Naive thymus-derived CD8-positive, alpha-beta T cell (primary cell): ENCODE results near the gene MAD1L1. TPM values are rescaled to one million over a fixed set of nuclear protein-coding genes. Genes with fewer than 3 reads are reported as not detected.

Experiments used
- ATAC-seq, 2 donors: fragments of 150-1000 bp; cut with Tn5 transposase in 1 of 2; sonication (Bioruptor Pico), chemical (Tn5 transposase) in 1 of 2; 1 replicate in 1 of 2; 2 replicates in 1 of 2; pipeline ENCODE4 v1.10.0; 2021; ENCODE audit warnings: mild to moderate bottlenecking in 2 of 2, moderate library complexity in 2 of 2
- POLR2A ChIA-PET: fragments of 350-600 bp; sonication (Branson Sonifier 250); formaldehyde crosslinking; loops from one replicate; lab custom pipeline; 2021; ENCODE audit warnings: antibody characterized with exemption; lab: Charles Lee
- DNase-seq, 10 donors: peaks; one replicate each; pipeline versions ENCODE4 v3.0.0 to v3.0.0-alpha.2; 2020 to 2022
- H3K27ac Mint-ChIP-seq, 10 donors: one replicate each; pipeline ENCODE4 v1.8.0; 2020 to 2022; ENCODE audit warnings: mild to moderate bottlenecking in 10 of 10, mixed read lengths in 10 of 10, moderate library complexity in 4 of 10, inconsistent platforms in 1 of 10
- H3K27me3 Mint-ChIP-seq, 5 donors: one replicate each; pipeline ENCODE4 v1.8.0; 2021 to 2022; ENCODE audit warnings: mixed read lengths in 5 of 5
- H3K36me3 Mint-ChIP-seq, 3 donors: one replicate each; pipeline ENCODE4 v1.8.0; 2020 to 2022; ENCODE audit warnings: mixed read lengths in 3 of 3, mild to moderate bottlenecking in 2 of 3, inconsistent platforms in 1 of 3
- H3K4me1 Mint-ChIP-seq, 4 donors: one replicate each; pipeline ENCODE4 v1.8.0; 2021 to 2022; ENCODE audit warnings: mixed read lengths in 4 of 4
- H3K4me3 Mint-ChIP-seq, 10 donors: one replicate each; pipeline ENCODE4 v1.8.0; 2020 to 2022; ENCODE audit warnings: mild to moderate bottlenecking in 10 of 10, mixed read lengths in 10 of 10, moderate library complexity in 6 of 10, inconsistent platforms in 1 of 10
- H3K9me3 Mint-ChIP-seq, 9 donors: one replicate each; pipeline ENCODE4 v1.8.0; 2020 to 2022; ENCODE audit warnings: mixed read lengths in 9 of 9, mild to moderate bottlenecking in 3 of 9, inconsistent platforms in 1 of 9, moderate library complexity in 1 of 9
- polyA plus RNA-seq, 3 donors: library from polyadenylated mRNA; unstranded; fragments of 300-500 nt; fragmentation: Illumina TruSeq; gene quantifications; one replicate each; pipeline ENCODE4 v1.2.3, GENCODE V29; 2021
- total RNA-seq, 8 experiments: library from RNA in 2 of 8; stranded (reverse) in 2 of 8; gene quantifications; one replicate each; pipeline ENCODE4 v1.2.3 and lab custom pipeline; 2021 to 2026

MAD1L1 gene
- total and polyA plus RNA-seq, 5 experiments from 2014 or later = 84.5 to 243 (median 146) TPM

DNA sequence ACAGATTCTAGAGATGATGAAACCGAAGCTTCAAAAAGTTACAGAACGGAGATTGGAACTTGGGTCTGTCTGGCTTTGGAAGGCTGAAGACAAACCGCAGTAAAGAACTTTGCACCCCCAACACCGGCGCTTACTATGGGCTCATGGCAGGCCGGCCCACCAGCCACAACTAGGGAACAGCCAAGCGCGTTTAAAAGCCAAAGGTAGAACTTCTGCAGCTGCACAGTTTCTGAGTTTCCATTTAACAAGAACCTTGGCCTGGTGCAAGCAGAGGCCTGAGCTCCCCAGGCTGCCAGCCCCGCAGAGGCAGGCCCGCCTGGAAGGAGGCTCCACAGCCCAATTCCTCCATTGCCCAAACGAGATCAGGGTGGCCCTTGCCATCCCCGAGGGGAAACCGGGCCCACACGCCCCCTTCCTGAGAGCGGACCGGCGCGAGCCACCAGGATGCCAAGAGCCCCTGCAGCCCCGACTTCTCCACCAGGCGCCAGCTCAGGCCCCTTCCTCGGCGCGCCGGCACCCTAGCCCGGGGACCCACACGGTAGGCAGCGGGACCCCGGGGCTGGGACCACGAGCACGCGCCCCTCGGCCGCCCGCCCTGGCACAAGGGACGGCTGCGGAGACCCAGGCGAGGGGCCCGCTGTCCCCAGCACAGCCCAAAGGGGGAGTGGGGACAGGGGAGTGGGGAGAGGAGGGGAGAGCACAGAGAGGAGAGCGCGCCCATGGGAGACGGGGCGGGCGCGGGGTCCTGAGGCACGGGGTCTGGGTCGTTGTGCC is 566 bp downstream of the MAD1L1 start:
- peak overlapping the region; percentile 53 to 91 (median 81) for H3K27ac Mint-ChIP-seq
- DNase-seq (peak in 4 of 10 donors; percentile 24 to 46 (median 28)), ATAC-seq (peak; percentile 68 to 72)
- H3K9me3 Mint-ChIP-seq = no peaks in the 10 kb centered on the region
- H3K4me3 Mint-ChIP-seq = peak overlapping the region; percentile 78 to 93 (median 88)
- POLR2A ChIA-PET = interaction anchor here (0.7 to 1.6 kb wide), 4 partner anchors 10 to 803 kb away, joined by 3 to 7 read pairs (median 4); partner anchors contain the start of genes EIF3B, MRM2 and NUDT1
- H3K36me3 Mint-ChIP-seq = peaks cover 0 to 41% (median 3%) of the 10 kb centered on the region in 3 donors
- no peaks in the 10 kb centered on the region for H3K27me3 Mint-ChIP-seq
- H3K4me1 Mint-ChIP-seq = peaks cover 16 to 52% (median 42%) of the 10 kb centered on the region in 4 donors

DNA sequence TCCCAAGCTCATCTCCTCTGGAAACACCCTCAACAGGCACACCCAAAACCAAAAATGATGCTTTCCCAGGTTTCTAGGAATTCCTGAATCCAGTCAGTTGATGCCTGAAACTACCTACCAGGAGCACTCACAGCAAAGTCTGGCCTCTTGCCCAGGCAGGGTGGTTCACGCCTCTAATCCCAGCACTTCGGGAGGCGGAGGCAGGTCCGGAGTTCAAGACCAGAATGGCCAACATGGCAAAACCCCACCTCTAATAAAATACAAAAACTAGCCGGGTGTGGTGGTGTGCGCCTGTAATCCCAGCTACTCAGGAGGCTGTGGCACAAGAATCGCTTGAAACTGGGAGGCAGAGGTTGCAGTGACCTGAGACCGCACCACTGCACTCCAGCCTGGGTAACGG is 1.9 kb downstream of the MAD1L1 start:
- Mint-ChIP-seq H3K9me3 (no peaks in the 10 kb centered on the region), H3K27me3 (no peaks in the 10 kb centered on the region), H3K4me1 (peaks cover 19 to 54% (median 40%) of the 10 kb centered on the region in 4 donors), H3K36me3 (peaks cover 3 to 44% (median 7%) of the 10 kb centered on the region in 3 donors), H3K4me3 (peak overlapping the region in 5 of 10 donors; percentile 16 to 72 (median 47)), H3K27ac (peak overlapping the region in 2 of 10 donors; percentile 32 to 63)
- ATAC-seq = no peak
- POLR2A ChIA-PET = interaction anchor here (1.5 kb wide), 1 partner anchor 10 kb away, joined by 5 read pairs; no protein-coding TSS in a partner anchor
- no peak for DNase-seq

- H3K27ac Mint-ChIP-seq = peak overlapping the region in 3 of 10 donors; percentile 1 to 32 (median 25)
Observed at GRCh38 chr7:2230226-2230625, 2.5 kb downstream of the MAD1L1 start.

DNA sequence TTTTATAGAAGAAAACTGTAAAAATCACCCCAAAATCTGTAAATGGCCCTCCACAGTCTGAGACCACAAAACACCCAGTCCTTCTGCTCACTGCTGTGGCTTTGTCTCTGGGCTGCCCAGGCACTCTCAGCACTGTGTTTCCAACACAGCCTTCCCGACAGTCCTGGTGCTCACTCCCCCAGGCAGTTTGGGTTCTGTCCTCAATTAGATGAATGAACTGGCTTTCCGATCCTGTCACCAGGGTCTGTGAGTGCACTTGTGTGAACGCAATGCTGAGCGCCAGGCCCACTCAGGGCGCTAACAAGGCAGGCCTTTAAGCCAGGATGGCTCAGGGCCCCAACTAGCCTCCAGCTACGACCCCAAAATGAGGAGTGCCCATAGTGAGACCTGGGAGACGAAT is 3.3 kb downstream of the MAD1L1 start:
- Mint-ChIP-seq H3K27ac (peak overlapping the region in 1 of 10 donors; percentile 77), H3K27me3 (no peaks in the 10 kb centered on the region), H3K9me3 (no peaks in the 10 kb centered on the region), H3K4me1 (peaks cover 15 to 50% (median 35%) of the 10 kb centered on the region in 4 donors), H3K4me3 (peak overlapping the region in 4 of 10 donors; percentile 4 to 48 (median 35)), H3K36me3 (peaks cover 3 to 44% (median 6%) of the 10 kb centered on the region in 3 donors)
- no peak for ATAC-seq
- POLR2A ChIA-PET = no interaction called here
- DNase-seq = no peak

More at GRCh38 chr7:2230226-2230625, 2.5 kb downstream of the MAD1L1 start:
- POLR2A ChIA-PET = interaction anchor here (1.5 kb wide), 1 partner anchor 11 kb away, joined by 5 read pairs; no protein-coding TSS in a partner anchor
- no peaks in the 10 kb centered on the region for H3K27me3 Mint-ChIP-seq
- H3K36me3 Mint-ChIP-seq = peaks cover 3 to 46% (median 7%) of the 10 kb centered on the region in 3 donors
- peak overlapping the region in 7 of 10 donors; percentile 15 to 72 (median 47) for H3K4me3 Mint-ChIP-seq
- peaks cover 19 to 55% (median 39%) of the 10 kb centered on the region in 4 donors for H3K4me1 Mint-ChIP-seq
- no peaks in the 10 kb centered on the region for H3K9me3 Mint-ChIP-seq
- ATAC-seq (no peak), DNase-seq (no peak)

DNA sequence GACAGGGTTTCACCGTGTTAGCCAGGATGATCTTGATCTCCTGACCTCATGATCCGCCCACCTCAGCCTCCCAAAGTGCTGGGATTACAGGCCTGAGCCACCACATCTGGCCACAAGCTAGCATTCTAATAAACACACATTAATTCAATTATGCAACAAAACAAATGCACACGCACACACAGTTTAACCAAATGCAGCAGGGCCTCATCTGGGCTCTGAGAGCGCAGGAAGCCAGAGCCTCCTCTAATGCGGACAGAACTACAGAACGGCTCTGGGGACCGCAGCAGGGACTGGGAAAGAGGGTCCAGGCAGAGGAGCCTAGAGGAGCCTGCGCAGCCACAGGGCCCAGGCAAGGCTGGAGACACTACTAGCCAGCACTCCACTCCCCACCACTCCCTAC is 3.8 kb downstream of the MAD1L1 start:
- Mint-ChIP-seq H3K36me3 (peaks cover 3 to 46% (median 8%) of the 10 kb centered on the region in 3 donors), H3K27me3 (no peaks in the 10 kb centered on the region), H3K4me3 (no peak overlapping the region), H3K4me1 (peaks cover 18 to 49% (median 35%) of the 10 kb centered on the region in 4 donors), H3K27ac (no peak overlapping the region), H3K9me3 (no peaks in the 10 kb centered on the region)
- ATAC-seq = no peak
- no peak for DNase-seq
- POLR2A ChIA-PET = no interaction called here

DNA sequence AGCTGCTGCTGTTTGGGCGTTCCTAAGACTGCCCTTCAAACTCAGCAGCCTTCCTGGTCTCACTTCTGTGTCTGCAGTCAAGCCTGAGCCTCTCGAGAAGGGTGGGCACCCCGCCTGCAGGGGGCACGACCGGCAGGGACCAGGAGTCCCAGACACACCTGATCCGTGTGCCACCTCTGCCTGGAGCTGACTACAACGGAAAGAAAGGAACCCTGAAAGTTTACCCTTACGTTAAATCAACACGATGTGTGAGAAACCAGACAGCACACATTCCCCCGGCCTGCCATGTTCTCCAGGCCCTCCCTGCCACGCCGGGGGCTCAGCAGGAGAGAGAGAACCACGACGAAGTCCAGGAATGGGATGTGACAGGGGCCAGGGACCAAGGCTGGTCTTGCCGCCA is 5.0 kb downstream of the MAD1L1 start:
- Mint-ChIP-seq H3K9me3 (no peaks in the 10 kb centered on the region), H3K27ac (peak overlapping the region in 2 of 10 donors; percentile 55 to 65), H3K27me3 (no peaks in the 10 kb centered on the region), H3K4me1 (peaks cover 16 to 43% (median 27%) of the 10 kb centered on the region in 4 donors), H3K4me3 (no peak overlapping the region), H3K36me3 (peaks cover 3 to 48% (median 8%) of the 10 kb centered on the region in 3 donors)
- DNase-seq = no peak
- POLR2A ChIA-PET = no interaction called here
- no peak for ATAC-seq

- Mint-ChIP-seq H3K4me3 (no peak overlapping the region), H3K4me1 (peaks cover 11 to 37% (median 19%) of the 10 kb centered on the region in 4 donors), H3K9me3 (no peaks in the 10 kb centered on the region), H3K36me3 (peaks cover 3 to 57% (median 11%) of the 10 kb centered on the region in 3 donors), H3K27ac (peak overlapping the region in 2 of 10 donors; percentile 16), H3K27me3 (no peaks in the 10 kb centered on the region)
- POLR2A ChIA-PET = no interaction called here
- ATAC-seq (no peak), DNase-seq (no peak)
Observed at GRCh38 chr7:2225830-2226229, 6.9 kb downstream of the MAD1L1 start.

- H3K4me3 Mint-ChIP-seq = peak overlapping the region in 1 of 10 donors; percentile 57
- peaks cover 3 to 57% (median 11%) of the 10 kb centered on the region in 3 donors for H3K36me3 Mint-ChIP-seq
- no peaks in the 10 kb centered on the region for H3K9me3 Mint-ChIP-seq
- peaks cover 11 to 36% (median 17%) of the 10 kb centered on the region in 4 donors for H3K4me1 Mint-ChIP-seq
- POLR2A ChIA-PET = no interaction called here
- DNase-seq (no peak), ATAC-seq (no peak)
- H3K27ac Mint-ChIP-seq = no peak overlapping the region
- no peaks in the 10 kb centered on the region for H3K27me3 Mint-ChIP-seq
Observed at GRCh38 chr7:2225336-2225735, 7.4 kb downstream of the MAD1L1 start.

- Mint-ChIP-seq H3K4me3 (no peak overlapping the region), H3K36me3 (peaks cover 3 to 56% (median 11%) of the 10 kb centered on the region in 3 donors), H3K27me3 (no peaks in the 10 kb centered on the region), H3K27ac (no peak overlapping the region), H3K4me1 (peaks cover 8 to 32% (median 13%) of the 10 kb centered on the region in 4 donors), H3K9me3 (no peaks in the 10 kb centered on the region)
- POLR2A ChIA-PET = no interaction called here
- no peak for DNase-seq
- ATAC-seq = no peak
Observed at GRCh38 chr7:2224934-2225333, 7.8 kb downstream of the MAD1L1 start.

DNA sequence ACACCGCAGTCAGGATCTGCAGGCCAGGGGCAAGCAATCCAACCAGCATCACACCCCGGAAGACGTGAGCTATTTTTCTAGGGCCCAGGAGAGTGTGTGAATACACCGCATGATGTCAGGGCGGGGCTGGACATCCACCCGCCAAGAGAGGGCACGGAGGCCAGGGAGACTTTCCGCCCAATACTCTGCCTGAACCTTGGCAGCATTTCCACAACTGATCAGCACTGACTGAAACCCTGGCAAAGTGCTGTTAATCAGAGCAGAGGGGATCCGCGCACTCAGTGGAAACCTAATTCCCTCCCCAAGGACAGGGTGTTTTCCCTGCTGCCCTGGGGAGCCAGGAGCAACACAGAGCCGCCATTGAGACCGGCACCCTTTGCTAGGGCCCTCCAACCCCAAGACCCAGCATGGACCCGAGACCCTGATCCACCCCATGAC is 8.2 kb downstream of the MAD1L1 start:
- peaks cover 3 to 52% (median 11%) of the 10 kb centered on the region in 3 donors for H3K36me3 Mint-ChIP-seq
- POLR2A ChIA-PET = no interaction called here
- H3K27ac Mint-ChIP-seq = peak overlapping the region in 1 of 10 donors; percentile 61
- DNase-seq = no peak
- no peaks in the 10 kb centered on the region for H3K27me3 Mint-ChIP-seq
- H3K4me3 Mint-ChIP-seq = no peak overlapping the region
- H3K4me1 Mint-ChIP-seq = peaks cover 6 to 28% (median 9%) of the 10 kb centered on the region in 4 donors
- H3K9me3 Mint-ChIP-seq = no peaks in the 10 kb centered on the region
- no peak for ATAC-seq

- H3K27ac Mint-ChIP-seq = no peak overlapping the region
- peaks cover 2 to 20% (median 6%) of the 10 kb centered on the region in 4 donors for H3K4me1 Mint-ChIP-seq
- peaks cover 3 to 49% (median 11%) of the 10 kb centered on the region in 3 donors for H3K36me3 Mint-ChIP-seq
- no peak overlapping the region for H3K4me3 Mint-ChIP-seq
- POLR2A ChIA-PET = interaction anchor here (0.6 kb wide), 1 partner anchor 85 kb away, joined by 3 read pairs; no protein-coding TSS in a partner anchor
- no peak for DNase-seq
- no peaks in the 10 kb centered on the region for H3K27me3 Mint-ChIP-seq
- H3K9me3 Mint-ChIP-seq = no peaks in the 10 kb centered on the region
- ATAC-seq = no peak
Observed at GRCh38 chr7:2223321-2223720, 9.4 kb downstream of the MAD1L1 start.

GRCh38 chr7:2222516-2222915 is 10.2 kb downstream of the MAD1L1 start:
- ATAC-seq (no peak), DNase-seq (no peak)
- POLR2A ChIA-PET = no interaction called here
- Mint-ChIP-seq H3K27ac (no peak overlapping the region), H3K9me3 (no peaks in the 10 kb centered on the region), H3K27me3 (no peaks in the 10 kb centered on the region), H3K4me3 (no peak overlapping the region), H3K4me1 (peaks cover 2 to 15% (median 6%) of the 10 kb centered on the region in 4 donors), H3K36me3 (peaks cover 3 to 49% (median 15%) of the 10 kb centered on the region in 3 donors)

- DNase-seq (no peak), ATAC-seq (no peak)
- Mint-ChIP-seq H3K36me3 (peaks cover 1 to 52% (median 22%) of the 10 kb centered on the region in 3 donors), H3K9me3 (no peaks in the 10 kb centered on the region), H3K27ac (no peak overlapping the region), H3K4me1 (peaks cover 0 to 11% (median 4%) of the 10 kb centered on the region in 4 donors), H3K27me3 (no peaks in the 10 kb centered on the region), H3K4me3 (no peak overlapping the region)
- POLR2A ChIA-PET = no interaction called here
Observed at GRCh38 chr7:2220954-2221353, 11.8 kb downstream of the MAD1L1 start.
